Small intestine (tissue), 16 donors: ENCODE data around the gene FAM227A. TPM values are rescaled to one million over a fixed set of nuclear protein-coding genes. Genes with fewer than 3 reads are reported as not detected.

ENCODE experiments used
- DNase-seq, 2 donors: peaks; one replicate each; pipeline versions ENCODE4 v3.0.0 to v3.0.0-alpha.2; 2013
- FAIRE-seq: peaks from 2 replicates; lab custom pipeline; 2012; peaks lifted over from hg19 to GRCh38; lab: Jason Lieb, UNC
- H3K27ac ChIP-seq, 3 donors: one replicate each; pipeline ENCODE4 v1.5.1; 2013; ENCODE audit warnings: low read length in 2 of 3, mild to moderate bottlenecking in 2 of 3, control low read depth in 1 of 3, inconsistent platforms in 1 of 3, low read depth in 1 of 3, moderate library complexity in 1 of 3
- H3K27me3 ChIP-seq, 3 donors: one replicate each; pipeline ENCODE4 v1.6.1; 2013; ENCODE audit warnings: low read length in 3 of 3, inconsistent platforms in 1 of 3; ENCODE audit not compliant: control insufficient read depth in 3 of 3, insufficient read depth in 3 of 3
- H3K36me3 ChIP-seq, 3 donors: one replicate each; pipeline ENCODE4 v1.6.1; 2013; ENCODE audit warnings: low read length in 3 of 3, inconsistent platforms in 1 of 3, low read depth in 1 of 3, mild to moderate bottlenecking in 1 of 3, moderate library complexity in 1 of 3; ENCODE audit not compliant: control insufficient read depth in 3 of 3, insufficient read depth in 2 of 3
- H3K4me1 ChIP-seq, 3 donors: one replicate each; pipeline ENCODE4 v1.6.1; 2013; ENCODE audit warnings: low read length in 2 of 3, inconsistent platforms in 1 of 3, low read depth in 1 of 3, mild to moderate bottlenecking in 1 of 3, moderate library complexity in 1 of 3; ENCODE audit not compliant: control insufficient read depth in 3 of 3, insufficient read depth in 2 of 3
- H3K4me3 ChIP-seq, 3 donors: one replicate each; pipeline ENCODE4 v1.5.1; 2013; ENCODE audit warnings: low read length in 3 of 3, control low read depth in 1 of 3, inconsistent platforms in 1 of 3, low read depth in 1 of 3, mild to moderate bottlenecking in 1 of 3, moderate library complexity in 1 of 3
- H3K9me3 ChIP-seq, 2 donors: one replicate each; pipeline ENCODE4 v1.6.1; 2013; ENCODE audit warnings: low read depth in 1 of 2, low read length in 1 of 2; ENCODE audit not compliant: control insufficient read depth in 2 of 2, insufficient read depth in 1 of 2
- WGBS, 3 donors: extraction: QIAGEN DNeasy Blood & Tissue Kit; methylation state at CpG; one replicate each; pipeline ENCODE4 v1.1.7; 2013; 5-methylcytosine and 5-hydroxymethylcytosine counted together
- long read RNA-seq, 10 donors: transcript quantifications; one replicate each; lab custom pipeline, GENCODE V29; 2026
- polyA plus RNA-seq, 4 donors: library from polyadenylated mRNA; stranded (reverse) in 3 of 4; unstranded in 1 of 4; fragments of 200-250 nt in 3 of 4; fragments of 120-200 nt in 1 of 4; gene quantifications; one replicate each; pipeline versions ENCODE4 v1.2.1 to v1.2.3, GENCODE V29; 2013
- donor health status: healthy with polysubstance abuse.
- donor health status: control.
- donor health status: control.
- donor health status: Bipolar disorder and iron deficiency.
- donor health status: healthy.

The FAM227A gene
- under 1 TPM in 2 of 4 donors, not detected in 2; 0.36 to 0.71 TPM for polyA plus RNA-seq
- long read RNA-seq, donor 1: 0 reads
- long read RNA-seq, donor 2: 0 reads
- long read RNA-seq, donor 3: 0 reads
- long read RNA-seq, donor 4: 0 reads
- long read RNA-seq, donor 5: 0 reads
- long read RNA-seq, donor 6: 0 reads
- long read RNA-seq, donor 7: 0 reads
- long read RNA-seq, donor 8: 0 reads
- long read RNA-seq, donor 9: 0 reads
- long read RNA-seq, donor 10: 0 reads

DNA sequence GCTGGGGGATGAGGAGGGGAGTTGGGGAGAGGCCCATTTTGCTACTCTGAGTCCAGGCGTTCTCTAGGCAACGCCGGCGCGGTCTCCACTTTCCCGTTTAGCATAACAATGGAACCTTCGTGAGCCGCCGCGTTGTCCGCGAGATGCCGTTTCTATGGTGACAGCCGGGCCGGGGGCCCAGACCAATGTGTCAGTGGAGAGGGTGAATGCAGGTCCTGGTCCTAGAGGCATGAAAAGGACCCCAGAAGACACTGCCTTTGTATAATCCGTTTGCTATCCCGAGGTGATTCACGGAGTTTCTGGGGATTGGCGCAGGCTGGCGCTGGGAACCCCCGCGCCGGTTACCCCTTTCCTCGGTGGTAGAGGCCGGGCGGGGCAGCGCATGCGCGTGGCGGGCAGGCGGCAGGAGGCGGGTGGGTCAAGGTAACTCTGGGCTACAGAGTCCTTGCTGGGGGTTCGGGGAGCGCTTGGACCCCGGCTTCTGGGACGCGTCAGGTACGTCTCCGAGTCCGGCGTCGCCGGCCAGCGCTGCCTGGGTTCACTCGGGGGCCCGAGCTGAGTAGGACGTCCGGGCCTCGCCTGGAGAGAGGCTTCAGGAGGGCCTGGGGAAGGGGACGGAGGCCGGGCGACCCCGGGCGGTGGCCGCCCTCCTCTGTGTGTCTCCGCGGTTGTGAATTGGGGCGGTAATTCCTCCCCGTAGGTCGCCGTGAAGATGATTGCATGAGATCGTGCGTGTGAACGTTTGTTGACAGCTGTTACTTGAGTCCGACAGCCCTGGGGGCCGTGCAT lies at the start of gene FAM227A, which contains the start of gene CBY1:
Gene FAM227A (minus strand): TSS at position 137 of the 789 bp plus-strand sequence. CDS start 6,224 bp downstream, outside the sequence.
Gene CBY1 (plus strand): TSS at position 383 of the 789 bp plus-strand sequence. CDS start 11,417 bp downstream, outside the sequence.
- peak; percentile 82 to 95 for DNase-seq
- Histone ChIP-seq H3K27me3 (no peaks in the 10 kb centered on the region), H3K4me1 (peaks cover 2 to 10% (median 3%) of the 10 kb centered on the region in 3 donors), H3K4me3 (peak within 1 kb of the TSS; percentile 85 to 97 (median 92)), H3K36me3 (peaks cover 0 to 5% (median 0%) of the 10 kb centered on the region in 3 donors), H3K27ac (peak within 1 kb of the TSS; percentile 71 to 91 (median 90)), H3K9me3 (no peaks in the 10 kb centered on the region)
- WGBS, 3 donors: 0 to 1% (median 0%) methylated on average over 59 to 66 of the region's 66 CpGs
- FAIRE-seq: no peak

DNA sequence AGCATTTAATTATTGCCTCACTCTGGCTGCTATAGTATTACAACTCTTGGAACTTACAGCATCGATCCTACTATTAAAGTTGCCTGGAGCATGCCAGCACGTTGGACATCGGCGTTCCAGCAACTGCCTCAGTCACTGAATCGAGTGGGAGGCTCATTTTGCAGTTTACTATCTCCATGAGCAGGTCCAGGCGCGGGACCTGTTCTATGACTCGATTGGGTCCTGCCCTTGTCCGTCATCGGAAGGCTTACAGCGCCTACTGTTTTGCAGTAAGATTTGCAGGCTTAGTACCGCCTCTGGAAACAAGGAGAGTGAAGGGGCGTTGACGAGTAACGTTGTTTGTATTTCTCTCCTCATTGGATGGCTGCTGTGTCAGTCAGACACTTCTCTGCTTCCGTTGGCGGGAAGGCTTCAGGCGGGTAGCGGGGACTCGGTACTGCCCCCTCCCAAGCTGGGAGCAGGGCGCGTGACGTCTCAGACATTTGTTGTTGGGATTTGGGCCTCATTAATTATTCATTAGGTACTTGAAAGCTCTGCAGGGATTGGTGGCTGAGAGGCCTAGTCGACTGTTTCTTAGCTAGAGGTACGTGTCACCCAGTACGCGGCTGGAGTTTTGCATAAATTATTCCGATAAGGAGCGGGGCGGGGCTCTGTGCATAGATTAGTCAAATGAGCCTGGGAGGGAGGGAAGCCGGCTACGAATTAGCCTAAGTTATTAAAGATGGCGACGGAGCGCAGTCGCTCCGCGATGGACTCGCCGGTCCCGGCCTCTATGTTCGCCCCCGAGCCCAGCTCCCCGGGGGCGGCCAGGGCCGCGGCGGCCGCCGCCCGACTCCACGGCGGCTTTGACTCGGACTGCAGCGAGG lies 49.3 kb upstream of the FAM227A start, which contains the start of gene GTPBP1:
Gene GTPBP1 (plus strand): TSS at position 710 of the 866 bp plus-strand sequence. CDS start 12 bp downstream, at position 722.
- peaks cover 5 to 38% (median 12%) of the 10 kb centered on the region in 3 donors for H3K4me1 ChIP-seq
- H3K36me3 ChIP-seq: peaks cover 0 to 11% (median 5%) of the 10 kb centered on the region in 3 donors
- H3K4me3 ChIP-seq: peak within 1 kb of the TSS; percentile 92 to 96 (median 92)
- peak; percentile 94 for FAIRE-seq
- H3K27ac ChIP-seq: peak within 1 kb of the TSS; percentile 90 to 95 (median 95)
- no peaks in the 10 kb centered on the region for H3K9me3 ChIP-seq
- 0 to 1% (median 0%) methylated on average over 42 to 55 of the region's 55 CpGs for WGBS, 3 donors
- DNase-seq: peak; percentile 100
- H3K27me3 ChIP-seq: no peaks in the 10 kb centered on the region

DNA sequence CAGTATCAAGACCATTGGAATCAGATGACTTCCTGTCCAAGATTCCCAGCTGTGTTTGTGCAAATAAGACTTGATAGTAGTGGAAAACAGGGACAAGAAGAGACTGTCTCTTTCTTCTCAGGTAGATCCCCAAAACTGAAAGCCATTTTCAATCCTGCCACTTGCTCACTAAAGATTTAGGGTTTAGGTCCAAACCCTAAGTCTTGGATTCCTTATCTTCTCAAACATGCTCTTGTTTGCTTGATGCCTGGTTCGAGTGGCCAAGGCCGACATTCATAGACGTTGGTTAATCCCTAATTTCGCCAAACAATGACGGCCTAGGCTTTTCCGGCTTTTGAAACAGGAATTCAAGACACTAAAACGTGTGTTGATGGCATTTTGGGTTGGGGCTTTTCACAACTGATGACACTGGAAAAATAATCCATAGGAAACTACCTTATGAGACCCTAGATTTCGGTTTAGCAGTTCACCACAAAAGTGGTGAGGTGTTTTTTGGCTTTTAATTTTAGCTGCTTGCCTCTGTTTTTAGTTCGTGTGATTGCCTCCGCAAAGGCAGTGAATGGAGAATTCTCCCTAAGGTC lies 48.6 kb upstream of the FAM227A start:
- Histone ChIP-seq H3K27ac (peak overlapping the region; percentile 34 to 92 (median 90)), H3K27me3 (no peaks in the 10 kb centered on the region), H3K36me3 (peaks cover 0 to 11% (median 4%) of the 10 kb centered on the region in 3 donors), H3K4me1 (peaks cover 5 to 38% (median 12%) of the 10 kb centered on the region in 3 donors), H3K9me3 (no peaks in the 10 kb centered on the region), H3K4me3 (peak overlapping the region in 2 of 3 donors; percentile 16 to 27)
- FAIRE-seq (no peak), DNase-seq (peak in 1 of 2 donors; percentile 21)
- 5 to 11% (median 11%) methylated on average over 10 of the region's 10 CpGs for WGBS, 3 donors

DNA sequence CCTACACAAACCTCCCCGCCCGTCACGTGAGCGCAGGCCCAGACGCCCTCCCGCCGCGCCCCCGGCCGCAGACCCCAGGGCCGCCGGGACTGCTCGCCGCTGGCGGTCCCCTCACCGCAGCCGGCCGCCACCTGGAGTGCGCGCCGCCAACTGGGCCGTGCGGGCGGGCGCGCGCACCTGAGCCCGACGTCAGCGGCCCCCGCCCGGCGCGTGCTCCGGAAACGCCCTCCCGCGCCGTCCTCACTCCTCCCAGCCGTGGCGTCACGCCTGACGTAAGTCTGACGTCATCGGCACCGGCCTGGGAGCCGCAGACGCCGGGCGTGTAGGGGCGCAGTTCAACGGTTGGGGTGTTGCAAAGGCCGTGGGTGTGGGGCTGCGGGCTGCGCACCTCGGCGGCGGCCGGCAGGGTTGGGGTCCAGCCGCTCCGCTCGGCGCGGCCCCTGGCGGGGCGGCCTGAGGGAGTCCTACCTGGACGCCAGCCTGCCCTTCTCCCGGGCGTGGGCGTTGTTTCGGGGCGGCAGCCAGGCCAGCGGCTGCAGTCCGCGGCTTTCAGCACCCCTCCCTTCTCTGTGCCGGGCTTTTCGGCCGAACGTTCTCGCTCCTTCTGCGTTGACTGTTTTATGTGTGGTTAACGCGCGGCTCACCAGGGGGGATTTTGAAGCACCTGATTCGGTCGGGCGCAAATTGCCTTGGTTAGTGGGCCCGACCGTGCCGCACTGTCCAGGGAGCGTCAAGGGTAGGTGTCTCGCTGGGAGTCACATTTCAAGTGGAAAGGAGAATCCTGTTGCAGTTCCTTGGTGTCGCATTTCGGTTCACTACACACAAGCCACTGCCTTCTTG lies 44.8 kb upstream of the FAM227A start, which contains the start of gene JOSD1:
Gene JOSD1 (minus strand): TSS at position 155 of the 840 bp plus-strand sequence. CDS start 956 bp downstream, outside the sequence.
- FAIRE-seq: no peak
- WGBS, 3 donors: 0 to 1% (median 1%) methylated on average over 65 to 94 of the region's 94 CpGs
- no peaks in the 10 kb centered on the region for H3K27me3 ChIP-seq
- peak; percentile 95 to 99 for DNase-seq
- peak within 1 kb of the TSS; percentile 74 to 79 (median 77) for H3K4me3 ChIP-seq
- peaks cover 0 to 8% (median 0%) of the 10 kb centered on the region in 3 donors for H3K36me3 ChIP-seq
- H3K27ac ChIP-seq: peak within 1 kb of the TSS; percentile 93 to 99 (median 97)
- H3K4me1 ChIP-seq: peaks cover 11 to 41% (median 13%) of the 10 kb centered on the region in 3 donors
- H3K9me3 ChIP-seq: no peaks in the 10 kb centered on the region

DNA sequence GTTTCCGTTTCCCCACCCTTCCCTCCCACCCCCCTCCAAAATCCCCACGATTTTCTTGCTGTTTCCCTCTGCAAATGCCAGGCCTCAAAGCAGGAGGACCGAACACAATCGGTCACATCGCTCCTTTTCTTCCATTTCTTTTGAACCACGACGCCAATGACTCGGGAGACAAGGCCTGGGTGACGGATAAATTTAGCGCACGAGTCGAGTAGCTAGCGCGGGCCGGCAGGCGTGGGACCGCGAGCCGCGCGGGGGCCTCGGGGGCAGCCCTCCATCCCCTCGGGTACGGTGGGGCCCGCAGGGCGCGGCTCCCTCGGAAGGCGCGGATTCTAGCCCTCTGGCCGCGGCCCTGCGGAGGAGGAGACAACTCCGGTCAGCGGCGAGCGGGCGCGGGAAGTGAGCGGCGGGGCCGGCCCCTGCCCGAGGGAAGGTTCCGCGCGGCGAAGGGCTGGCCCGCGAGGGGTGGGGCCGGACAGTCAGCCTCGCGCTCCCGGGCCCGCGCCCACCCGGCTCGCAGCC lies 44.1 kb upstream of the FAM227A start:
- FAIRE-seq: no peak
- 0 to 1% (median 1%) methylated on average over 34 to 57 of the region's 57 CpGs for WGBS, 3 donors

DNA sequence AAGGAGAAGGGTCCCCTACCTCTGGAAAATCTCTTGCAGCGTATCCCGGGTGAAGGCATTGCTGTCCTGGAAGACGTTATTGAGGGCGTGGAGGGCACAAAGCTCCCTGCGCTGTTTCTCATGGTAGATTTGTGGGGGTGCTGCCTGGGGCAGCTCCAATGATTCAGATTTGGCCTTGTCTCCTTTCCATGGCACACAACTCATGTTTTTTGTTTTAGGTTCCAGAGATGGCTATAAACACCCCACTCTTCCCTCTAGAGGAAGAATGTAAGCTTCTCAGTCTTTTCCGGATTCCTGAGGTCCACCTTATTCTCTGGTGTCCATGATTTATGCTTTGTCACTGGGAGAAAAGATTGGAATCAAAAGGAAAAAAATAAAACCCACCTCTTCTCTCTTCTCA lies 43.6 kb upstream of the FAM227A start:
- Histone ChIP-seq H3K27me3 (no peaks in the 10 kb centered on the region), H3K9me3 (no peaks in the 10 kb centered on the region), H3K36me3 (peaks cover 0 to 14% (median 0%) of the 10 kb centered on the region in 3 donors), H3K4me3 (peak overlapping the region; percentile 24 to 79 (median 55)), H3K27ac (peak overlapping the region; percentile 72 to 99 (median 91)), H3K4me1 (peaks cover 10 to 48% (median 13%) of the 10 kb centered on the region in 3 donors)
- DNase-seq (peak; percentile 44 to 69), FAIRE-seq (no peak)
- 8 to 32% (median 30%) methylated on average over 6 of the region's 6 CpGs for WGBS, 3 donors

More for the DNA sequence above, 44.1 kb upstream of the FAM227A start:
- DNase-seq: peak in 1 of 2 donors; percentile 71
- H3K4me1 ChIP-seq: peaks cover 11 to 48% (median 13%) of the 10 kb centered on the region in 3 donors
- H3K27ac ChIP-seq: peak overlapping the region; percentile 91 to 99 (median 97)
- no peaks in the 10 kb centered on the region for H3K9me3 ChIP-seq
- peaks cover 0 to 14% (median 0%) of the 10 kb centered on the region in 3 donors for H3K36me3 ChIP-seq
- H3K27me3 ChIP-seq: no peaks in the 10 kb centered on the region
- peak overlapping the region; percentile 55 to 79 (median 77) for H3K4me3 ChIP-seq
